CD14-positive monocyte (primary cell): ENCODE results near the gene ZC3H11A. TPM values are rescaled to one million over a fixed set of nuclear protein-coding genes. Genes with fewer than 3 reads are reported as not detected.

Source experiments
- DNase-seq, 3 donors: peaks; one replicate each; pipeline ENCODE4 v3.0.0-alpha.2; 2011 to 2022
- H2AFZ ChIP-seq: 2 replicates; pipeline ENCODE4 v1.6.0; 2012; ENCODE audit warnings: mild to moderate bottlenecking, low read depth, low read length, inconsistent platforms; ENCODE audit not compliant: insufficient read depth, poor library complexity, severe bottlenecking
- H3K27ac ChIP-seq, 2 donors: 1 replicate in 1 of 2; 2 replicates in 1 of 2; pipeline ENCODE4 v1.5.1; 2012 to 2013; ENCODE audit warnings: low read length in 2 of 2, control low read depth in 1 of 2, inconsistent platforms in 1 of 2, low read depth in 1 of 2, mild to moderate bottlenecking in 1 of 2
- H3K27me3 ChIP-seq, 2 donors: one replicate each; pipeline versions ENCODE4 v1.6.0 to v1.6.1; 2011 to 2013; ENCODE audit warnings: low read length in 2 of 2; ENCODE audit not compliant: control insufficient read depth in 2 of 2, insufficient read depth in 2 of 2
- H3K36me3 ChIP-seq, 2 donors: replicated peaks in 1 of 2; 1 replicate in 1 of 2; 2 replicates in 1 of 2; pipeline versions ENCODE4 v1.5.1 to v1.6.1; 2012 to 2013; ENCODE audit warnings: low read length in 2 of 2, control low read depth in 1 of 2, inconsistent platforms in 1 of 2, mild to moderate bottlenecking in 1 of 2; ENCODE audit not compliant: insufficient read depth in 2 of 2, control insufficient read depth in 1 of 2
- H3K4me1 ChIP-seq, 2 donors: 1 replicate in 1 of 2; 2 replicates in 1 of 2; pipeline versions ENCODE4 v1.5.1 to v1.6.1; 2012 to 2013; ENCODE audit warnings: low read length in 2 of 2, control low read depth in 1 of 2, inconsistent platforms in 1 of 2, mild to moderate bottlenecking in 1 of 2, moderate library complexity in 1 of 2; ENCODE audit not compliant: insufficient read depth in 2 of 2, control insufficient read depth in 1 of 2
- H3K4me2 ChIP-seq: replicated peaks from 2 replicates; pipeline ENCODE3; 2012; ENCODE audit warnings: low read length, moderate library complexity, mild to moderate bottlenecking; ENCODE audit not compliant: poor library complexity, severe bottlenecking; ENCODE audit errors: extremely low read depth
- H3K4me3 ChIP-seq, 3 experiments: fragments of 200-600 bp in 1 of 3; sonication (generic) in 1 of 3; replicated peaks in 1 of 3; 1 replicate in 2 of 3; 2 replicates in 1 of 3; pipeline ENCODE4 v1.5.1; 2011 to 2013; ENCODE audit warnings: low read length in 3 of 3, mild to moderate bottlenecking in 3 of 3, control low read depth in 2 of 3, low read depth in 2 of 3, inconsistent platforms in 1 of 3, moderate library complexity in 1 of 3
- H3K79me2 ChIP-seq: 2 replicates; pipeline ENCODE4 v1.6.0; 2012; ENCODE audit warnings: mild to moderate bottlenecking, control low read depth, inconsistent platforms, low read length, moderate library complexity; ENCODE audit not compliant: insufficient read depth
- H3K9ac ChIP-seq: 2 replicates; pipeline ENCODE4 v1.6.0; 2017; ENCODE audit warnings: low read length, mild to moderate bottlenecking; ENCODE audit not compliant: insufficient read depth, poor library complexity, severe bottlenecking
- H3K9me3 ChIP-seq, 2 donors: replicated peaks in 1 of 2; 1 replicate in 1 of 2; 2 replicates in 1 of 2; pipeline versions ENCODE4 v1.5.1 to v1.6.1; 2012 to 2013; ENCODE audit warnings: low read length in 2 of 2, control low read depth in 1 of 2; ENCODE audit not compliant: control insufficient read depth in 1 of 2, insufficient read depth in 1 of 2
- H4K20me1 ChIP-seq: 2 replicates; pipeline ENCODE4 v1.6.0; 2012; ENCODE audit warnings: mild to moderate bottlenecking, low read length, control low read depth, moderate library complexity; ENCODE audit not compliant: insufficient read depth
- H3K27ac Mint-ChIP-seq, 7 donors: one replicate each; pipeline ENCODE4 v1.8.0; 2020; ENCODE audit warnings: mild to moderate bottlenecking in 7 of 7, mixed read lengths in 7 of 7, moderate library complexity in 6 of 7, inconsistent platforms in 2 of 7
- H3K27me3 Mint-ChIP-seq, 3 donors: one replicate each; pipeline ENCODE4 v1.8.0; 2021 to 2022; ENCODE audit warnings: low read depth in 3 of 3, mild to moderate bottlenecking in 3 of 3, mixed read lengths in 3 of 3, moderate library complexity in 3 of 3, inconsistent platforms in 1 of 3
- H3K36me3 Mint-ChIP-seq, 2 donors: one replicate each; pipeline ENCODE4 v1.8.0; 2020; ENCODE audit warnings: mixed read lengths in 2 of 2, inconsistent platforms in 1 of 2, mild to moderate bottlenecking in 1 of 2
- H3K4me1 Mint-ChIP-seq: one replicate; pipeline ENCODE4 v1.8.0; 2020; ENCODE audit warnings: mild to moderate bottlenecking, mixed read lengths
- H3K4me3 Mint-ChIP-seq, 2 donors: one replicate each; pipeline ENCODE4 v1.8.0; 2020; ENCODE audit warnings: mild to moderate bottlenecking in 2 of 2, mixed read lengths in 2 of 2, moderate library complexity in 1 of 2
- H3K9me3 Mint-ChIP-seq, 7 donors: one replicate each; pipeline ENCODE4 v1.8.0; 2020 to 2022; ENCODE audit warnings: mixed read lengths in 7 of 7, mild to moderate bottlenecking in 6 of 7, moderate library complexity in 6 of 7, inconsistent platforms in 2 of 7
- WGBS: methylation state at CpG from one replicate; pipeline ENCODE4 v1.1.5; 2013; ENCODE audit warnings: missing lambda C conversion rate; ENCODE audit not compliant: insufficient coverage; 5-methylcytosine and 5-hydroxymethylcytosine counted together
- intact Hi-C, 2 donors: fragments of 100-400 bp; cut with micrococcal nuclease; formaldehyde crosslinking; loops; one replicate each; pipeline versions ENCODE4 v1.15.0 to v1.15.1; 2023
- polyA plus RNA-seq, 3 donors: library from polyadenylated mRNA; depleted of rRNA in 1 of 3; unstranded in 2 of 3; stranded (reverse) in 1 of 3; fragments of 300-500 nt in 2 of 3; fragments of >200 nt in 1 of 3; fragmentation: Illumina TruSeq in 2 of 3; gene quantifications; 1 replicate in 2 of 3; 2 replicates in 1 of 3; pipeline ENCODE4 v1.2.3, GENCODE V29; 2012 to 2021
- small RNA-seq: library from RNA; depleted of rRNA; stranded (forward); fragments of <200 nt; gene quantifications from one replicate; pipeline ENCODE3, GENCODE V24; 2012; ENCODE audit warnings: low read depth; ENCODE audit not compliant: insufficient read length
- TF ChIP-seq, protein P1 (sequence below): fragments of 200-600 bp; IDR thresholded peaks from one replicate; pipeline ENCODE4 v1.8.0; 2022; ENCODE audit warnings: antibody characterized with exemption, mild to moderate bottlenecking

ZC3H11A gene
- polyA plus RNA-seq, 3 donors, result 17.8 to 59.0 (median 23.2) TPM

DNA sequence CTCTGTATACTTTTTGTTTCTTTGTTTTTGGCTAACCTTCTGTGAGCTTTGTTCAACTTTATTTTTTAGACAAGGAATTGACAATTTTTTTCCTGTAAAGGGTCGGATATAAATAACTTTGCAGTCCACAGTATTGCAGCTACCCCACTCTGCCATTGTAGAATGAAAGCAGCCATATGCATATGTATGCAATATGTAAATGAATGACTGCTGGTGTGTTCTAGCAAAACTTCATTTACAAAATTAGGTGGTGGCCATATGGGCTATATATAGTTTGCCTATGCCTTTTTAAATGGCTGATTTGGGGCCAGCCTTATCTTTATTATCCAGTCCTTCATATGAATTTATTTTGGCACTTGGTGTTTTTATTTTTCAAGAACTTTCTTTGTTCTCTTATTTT lies 48.0 kb downstream of the ZC3H11A start:
- no peak overlapping the region for H3K27ac Mint-ChIP-seq
- no peaks in the 10 kb centered on the region for H3K27me3 ChIP-seq
- no peaks in the 10 kb centered on the region for H3K79me2 ChIP-seq
- H3K27me3 Mint-ChIP-seq, result no peaks in the 10 kb centered on the region
- WGBS, result no CpG with 5 or more reads among the region's 1 CpG
- H3K9me3 Mint-ChIP-seq, result peaks cover 0 to 3% (median 0%) of the 10 kb centered on the region in 7 donors
- no peak overlapping the region for H2AFZ ChIP-seq
- no peak overlapping the region for H3K4me2 ChIP-seq
- H3K27ac ChIP-seq, result no peak overlapping the region
- peaks cover 21% of the 10 kb centered on the region for H4K20me1 ChIP-seq
- H3K4me3 ChIP-seq, result no peak overlapping the region
- peaks cover 70 to 95% of the 10 kb centered on the region in 2 donors for H3K36me3 Mint-ChIP-seq
- TF ChIP-seq, protein P1, sequence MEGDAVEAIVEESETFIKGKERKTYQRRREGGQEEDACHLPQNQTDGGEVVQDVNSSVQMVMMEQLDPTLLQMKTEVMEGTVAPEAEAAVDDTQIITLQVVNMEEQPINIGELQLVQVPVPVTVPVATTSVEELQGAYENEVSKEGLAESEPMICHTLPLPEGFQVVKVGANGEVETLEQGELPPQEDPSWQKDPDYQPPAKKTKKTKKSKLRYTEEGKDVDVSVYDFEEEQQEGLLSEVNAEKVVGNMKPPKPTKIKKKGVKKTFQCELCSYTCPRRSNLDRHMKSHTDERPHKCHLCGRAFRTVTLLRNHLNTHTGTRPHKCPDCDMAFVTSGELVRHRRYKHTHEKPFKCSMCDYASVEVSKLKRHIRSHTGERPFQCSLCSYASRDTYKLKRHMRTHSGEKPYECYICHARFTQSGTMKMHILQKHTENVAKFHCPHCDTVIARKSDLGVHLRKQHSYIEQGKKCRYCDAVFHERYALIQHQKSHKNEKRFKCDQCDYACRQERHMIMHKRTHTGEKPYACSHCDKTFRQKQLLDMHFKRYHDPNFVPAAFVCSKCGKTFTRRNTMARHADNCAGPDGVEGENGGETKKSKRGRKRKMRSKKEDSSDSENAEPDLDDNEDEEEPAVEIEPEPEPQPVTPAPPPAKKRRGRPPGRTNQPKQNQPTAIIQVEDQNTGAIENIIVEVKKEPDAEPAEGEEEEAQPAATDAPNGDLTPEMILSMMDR, result no peak
- no peaks in the 10 kb centered on the region for H3K9me3 ChIP-seq
- no peak overlapping the region for H3K9ac ChIP-seq
- no peak overlapping the region for H3K4me3 Mint-ChIP-seq
- H3K4me1 ChIP-seq, result no peaks in the 10 kb centered on the region
- intact Hi-C loops, result no loop called here
- H3K36me3 ChIP-seq, result peaks cover 69 to 86% of the 10 kb centered on the region in 2 donors
- no peak for DNase-seq
- no peaks in the 10 kb centered on the region for H3K4me1 Mint-ChIP-seq

Small RNAs within 50 kb of the gene (small RNA-seq; reads per million reads assigned to genes)
- 1.9 reads per million for gene ZC3H11A

Other genes with a start within 250 kb of the ZC3H11A start
- 10 to 100 TPM in 2 of 3 donors, 1 to 10 TPM in 1; 7.8 to 23.1 (median 13.2) TPM for gene ATP2B4, start 168.8 kb upstream of the ZC3H11A start, polyA plus RNA-seq
- gene LAX1, start 30.4 kb upstream of the ZC3H11A start, polyA plus RNA-seq, result under 1 TPM in 1 of 3 donors, not detected in 2; 0.07 TPM
- gene ZBED6, start within 50 bp of the ZC3H11A start, polyA plus RNA-seq, result 1 to 10 TPM in 1 of 3 donors, under 1 TPM in 2; 0.56 to 2.2 (median 1.00) TPM
- 100 to 1,000 TPM in 2 of 3 donors, 10 to 100 TPM in 1; 86.4 to 198 (median 162) TPM for gene SNRPE, start 66.0 kb downstream of the ZC3H11A start, polyA plus RNA-seq